ENCODE results near the gene ZNF423.

DNA sequence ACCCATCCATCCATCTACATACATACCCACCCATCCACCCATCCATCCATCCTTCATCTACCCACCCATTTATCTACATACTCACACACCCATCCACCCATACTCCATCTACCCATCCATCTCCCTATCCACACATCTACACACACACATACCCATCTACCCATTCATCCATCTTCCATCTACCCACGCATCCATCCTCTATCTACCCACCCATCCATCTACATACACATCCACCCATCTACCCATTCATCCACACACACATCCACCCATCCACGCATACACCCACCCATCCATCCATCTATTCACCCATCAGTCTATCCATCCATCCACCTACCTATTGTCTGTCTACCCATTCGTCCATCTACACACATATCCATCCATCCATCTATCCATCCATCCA is 227.8 kb downstream of the ZNF423 start:
- TF ChIP-seq TAF1 (IDR thresholded peaks at IDR 0.05; ENCODE audit: borderline replicate concordance, insufficient read depth, low read length) (no peak), POLR2AphosphoS5 (IDR thresholded peaks at IDR 0.05; ENCODE audit: low read depth, low read length) (no peak), FOXP2 (optimal IDR thresholded peaks at IDR 0.05; ENCODE audit: borderline replicate concordance, extremely low read depth, extremely low read length, insufficient read depth) (no peak), REST (IDR thresholded peaks at IDR 0.05; ENCODE audit: insufficient read depth in 1 of 2, low read depth in 2 of 2, low read length in 2 of 2) (no peak), SIN3A (IDR thresholded peaks at IDR 0.05; ENCODE audit: borderline replicate concordance, insufficient read depth, low read length) (no peak)

All from PFSK-1 (cell line).